OCI-LY3 (cell line): ENCODE data around the gene ARL3.

ENCODE experiments used
- H2AFZ ChIP-seq: fragments of 200-600, 300-600 bp; shearing (Covaris generic); 2 replicates; pipeline ENCODE4 v1.6.0; 2014; ENCODE audit warnings: antibody characterized with exemption, low read depth, low read length
- H3K27ac ChIP-seq: fragments of 200-600, 300-600 bp; sonication (generic); 2 replicates; pipeline ENCODE4 v1.5.1; 2014; ENCODE audit warnings: mild to moderate bottlenecking, low read length, moderate library complexity, mixed read lengths
- H3K27me3 ChIP-seq: fragments of 200-600, 300-600 bp; sonication (generic); 2 replicates; pipeline ENCODE4 v1.6.1; 2014; ENCODE audit warnings: low read depth, low read length, mixed read lengths
- H3K36me3 ChIP-seq: fragments of 200-600, 300-600 bp; sonication (generic); replicated peaks from 2 replicates; pipeline ENCODE3; 2014; ENCODE audit warnings: low read depth, low read length, mixed read lengths
- H3K4me1 ChIP-seq: fragments of 300-600, 200-600 bp; sonication (generic); 2 replicates; pipeline ENCODE4 v1.6.1; 2014; ENCODE audit warnings: low read length, mixed read lengths
- H3K4me2 ChIP-seq: fragments of 200-600, 300-600 bp; sonication (generic); 2 replicates; pipeline ENCODE4 v1.6.1; 2014; ENCODE audit warnings: low read length, mixed read lengths
- H3K4me3 ChIP-seq: fragments of 300-600, 200-600 bp; sonication (generic); 2 replicates; pipeline ENCODE4 v1.5.1; 2014; ENCODE audit warnings: antibody characterized with exemption, mild to moderate bottlenecking, low read length, moderate library complexity
- H3K79me2 ChIP-seq: fragments of 300-600, 200-600 bp; shearing (Covaris generic); 2 replicates; pipeline ENCODE4 v1.6.1; 2014; ENCODE audit warnings: mild to moderate bottlenecking, low read length, mixed read lengths
- H3K9ac ChIP-seq: fragments of 300-600, 200-600 bp; shearing (Covaris generic); 2 replicates; pipeline ENCODE4 v1.6.0; 2014; ENCODE audit warnings: mild to moderate bottlenecking, low read length, moderate library complexity
- H3K9me3 ChIP-seq: fragments of 200-600, 300-600 bp; shearing (Covaris generic); 2 replicates; pipeline ENCODE4 v1.6.1; 2014; ENCODE audit warnings: low read length, mixed read lengths; ENCODE audit not compliant: insufficient read depth
- H4K20me1 ChIP-seq: fragments of 200-600, 300-600 bp; sonication (generic); 2 replicates; pipeline ENCODE4 v1.6.1; 2016; ENCODE audit warnings: low read length, mixed read lengths; ENCODE audit not compliant: insufficient read depth
- CTCF ChIP-seq: fragments of 200-600, 300-600 bp; sonication (generic); IDR thresholded peaks from 2 replicates; pipeline ENCODE4 v1.5.1; 2014; ENCODE audit warnings: antibody characterized with exemption, low read length, low read depth
- EZH2phosphoT487 ChIP-seq: fragments of 200-600 bp; shearing (Covaris generic); IDR thresholded peaks from 2 replicates; pipeline ENCODE4 v1.6.1; 2018; ENCODE audit warnings: antibody characterized with exemption, mixed run types, low read depth

ARL3 gene

GRCh38 chr10:102732661-102733060 lies 18.5 kb upstream of the ARL3 start:
- Histone ChIP-seq H3K36me3 (peaks cover 14% of the 10 kb centered on the region), H3K9me3 (no peaks in the 10 kb centered on the region), H3K27ac (no peak overlapping the region), H3K9ac (no peak overlapping the region), H3K4me3 (no peak overlapping the region), H3K4me1 (no peaks in the 10 kb centered on the region), H3K27me3 (no peaks in the 10 kb centered on the region), H4K20me1 (no peaks in the 10 kb centered on the region), H3K79me2 (no peaks in the 10 kb centered on the region), H3K4me2 (no peak overlapping the region), H2AFZ (no peak overlapping the region)
- TF ChIP-seq EZH2phosphoT487 = no peak
- no peak for TF ChIP-seq CTCF

GRCh38 chr10:102731222-102731800 lies 17.1 kb upstream of the ARL3 start:
- TF ChIP-seq EZH2phosphoT487 = no peak
- TF ChIP-seq CTCF = no peak
- no peak overlapping the region for H3K4me2 ChIP-seq
- no peak overlapping the region for H3K9ac ChIP-seq
- H3K4me3 ChIP-seq = no peak overlapping the region
- H3K27ac ChIP-seq = no peak overlapping the region
- no peak overlapping the region for H2AFZ ChIP-seq
- H4K20me1 ChIP-seq = no peaks in the 10 kb centered on the region
- H3K79me2 ChIP-seq = no peaks in the 10 kb centered on the region
- no peaks in the 10 kb centered on the region for H3K27me3 ChIP-seq
- no peaks in the 10 kb centered on the region for H3K4me1 ChIP-seq
- H3K9me3 ChIP-seq = no peaks in the 10 kb centered on the region
- H3K36me3 ChIP-seq = peaks cover 12% of the 10 kb centered on the region

GRCh38 chr10:102729029-102730026 lies 15.1 kb upstream of the ARL3 start:
- Histone ChIP-seq H3K27ac (no peak overlapping the region), H4K20me1 (no peaks in the 10 kb centered on the region), H3K27me3 (no peaks in the 10 kb centered on the region), H3K4me1 (no peaks in the 10 kb centered on the region), H3K4me3 (no peak overlapping the region), H3K9ac (no peak overlapping the region), H3K9me3 (no peaks in the 10 kb centered on the region), H3K79me2 (peaks cover under 1% of the 10 kb centered on the region), H2AFZ (no peak overlapping the region), H3K4me2 (no peak overlapping the region), H3K36me3 (peaks cover 12% of the 10 kb centered on the region)
- TF ChIP-seq CTCF = peak; percentile 63
- no peak for TF ChIP-seq EZH2phosphoT487
